HepG2 (cell line): ENCODE data around the gene SMIM14. TPM values are rescaled to one million over a fixed set of nuclear protein-coding genes. Genes with fewer than 3 reads are reported as not detected.

Experiments
- BHLHE40 ChIP-seq: IDR thresholded peaks from 2 replicates; pipeline ENCODE4 v1.6.1; 2011; ENCODE audit warnings: low read length, improper control_type of control experiment
- DDIT3 ChIP-seq: sonication (generic); formaldehyde crosslinking; IDR thresholded peaks from 2 replicates; pipeline ENCODE4 v1.4.0; 2020; ENCODE audit warnings: mild to moderate bottlenecking, missing genetic modification reagents
- GLMP ChIP-seq: sonication (generic); formaldehyde crosslinking; IDR thresholded peaks from 2 replicates; pipeline ENCODE4 v1.9.0; 2021; ENCODE audit warnings: missing genetic modification reagents, mild to moderate bottlenecking, borderline replicate concordance
- HMGXB3 ChIP-seq: sonication (generic); formaldehyde crosslinking; IDR thresholded peaks from 2 replicates; pipeline ENCODE4 v1.4.0; 2020; ENCODE audit warnings: missing genetic modification reagents, borderline replicate concordance
- HNF4G ChIP-seq, 2 experiments: sonication (generic) in 1 of 2; formaldehyde crosslinking in 1 of 2; IDR thresholded peaks; 2 replicates each; pipeline versions ENCODE4 v1.4.0 to v1.6.1; 2011 to 2020; ENCODE audit warnings: borderline replicate concordance in 2 of 2, low read depth in 2 of 2, mild to moderate bottlenecking in 2 of 2, low read length in 1 of 2, missing genetic modification reagents in 1 of 2, moderate library complexity in 1 of 2
- MAFF ChIP-seq: IDR thresholded peaks from 2 replicates; pipeline ENCODE4 v1.6.1; 2011; ENCODE audit warnings: low read depth, low read length, improper control_type of control experiment
- NBN ChIP-seq: fragments of 450-650 bp; conservative IDR thresholded peaks from 2 replicates; pipeline ENCODE4 v1.6.1; 2017
- NFYB ChIP-seq: sonication (generic); formaldehyde crosslinking; IDR thresholded peaks from 2 replicates; pipeline ENCODE4 v1.4.0; 2020; ENCODE audit warnings: missing genetic modification reagents
- PAF1 ChIP-seq: IDR thresholded peaks from 2 replicates; pipeline ENCODE4 v1.6.1; 2016; ENCODE audit warnings: missing genetic modification reagents, missing compliant biosample characterization
- RAD51 ChIP-seq: fragments of 450-650 bp; IDR thresholded peaks from 2 replicates; pipeline ENCODE4 v1.6.1; 2016; ENCODE audit warnings: borderline replicate concordance
- SMAD3 ChIP-seq: sonication (generic); formaldehyde crosslinking; IDR thresholded peaks from 2 replicates; pipeline ENCODE4 v1.4.0; 2020; ENCODE audit warnings: missing genetic modification reagents
- ZBTB20 ChIP-seq: sonication (generic); formaldehyde crosslinking; IDR thresholded peaks from 2 replicates; pipeline ENCODE4 v1.8.1; 2023; ENCODE audit warnings: missing genetic modification reagents, low read depth, mild to moderate bottlenecking, borderline replicate concordance
- ZBTB34 ChIP-seq: sonication (generic); formaldehyde crosslinking; IDR thresholded peaks from 2 replicates; pipeline ENCODE4 v1.8.0; 2022; ENCODE audit warnings: mild to moderate bottlenecking, missing genetic modification reagents
- ZBTB38 ChIP-seq: sonication (generic); formaldehyde crosslinking; IDR thresholded peaks from 2 replicates; pipeline ENCODE4 v1.5.1; 2020; ENCODE audit warnings: mild to moderate bottlenecking, missing genetic modification reagents
- ZBTB4 ChIP-seq: sonication (generic); formaldehyde crosslinking; IDR thresholded peaks from 2 replicates; pipeline ENCODE4 v1.4.0; 2020; ENCODE audit warnings: missing genetic modification reagents, mild to moderate bottlenecking, borderline replicate concordance
- ZNF550 ChIP-seq: sonication (generic); formaldehyde crosslinking; IDR thresholded peaks from 2 replicates; pipeline ENCODE4 v1.4.0; 2020; ENCODE audit warnings: mild to moderate bottlenecking, missing genetic modification reagents, borderline replicate concordance
- ZNF737 ChIP-seq: sonication (generic); formaldehyde crosslinking; IDR thresholded peaks from 2 replicates; pipeline ENCODE4 v1.5.0; 2020; ENCODE audit warnings: missing genetic modification reagents, mild to moderate bottlenecking, borderline replicate concordance
- ZNF782 ChIP-seq: sonication (generic); formaldehyde crosslinking; IDR thresholded peaks from 2 replicates; pipeline ENCODE4 v1.4.0; 2020; ENCODE audit warnings: missing genetic modification reagents, mild to moderate bottlenecking, borderline replicate concordance
- ZNF816 ChIP-seq: sonication (generic); formaldehyde crosslinking; IDR thresholded peaks from 2 replicates; pipeline ENCODE4 v1.8.0; 2022; ENCODE audit warnings: missing genetic modification reagents, mild to moderate bottlenecking, borderline replicate concordance
- polyA plus RNA-seq, 8 experiments: library from polyadenylated mRNA; depleted of rRNA in 3 of 8; stranded (reverse) in 7 of 8; unstranded in 1 of 8; fragments of >200 nt; fragmentation: Illumina TruSeq in 4 of 8; extraction: Trizol in 4 of 8; gene quantifications; 2 replicates each; pipeline versions ENCODE4 v1.2.1 to v1.2.3, GENCODE V29; 2011 to 2016; ENCODE audit warnings: low read depth in 4 of 8, missing spikeins in 1 of 8, mixed read lengths in 1 of 8; ENCODE audit not compliant: insufficient read depth in 1 of 8
- total RNA-seq, 5 experiments: library from RNA; depleted of rRNA; stranded (reverse); fragments of >200 nt; fragmentation: Illumina TruSeq; extraction: Trizol; gene quantifications; 2 replicates each; pipeline ENCODE4 v1.2.3, GENCODE V29; 2016; ENCODE audit warnings: low read depth in 1 of 5

SMIM14 gene
- total and polyA plus RNA-seq, 2 of the 13 experiments (the other 11 are each of a cell fraction or from before 2014, with no cell fraction given), result 16.3 to 28.1 TPM

GRCh38 chr4:39649639-39650265 lies 11.1 kb upstream of the SMIM14 start (continued):
- TF ChIP-seq ZNF737 (CRISPR knock-in tag) (no peak), HMGXB3 (0 out of 2 replicates have a peak, but pooled peaks have one; percentile 43), ZBTB4 (CRISPR knock-in tag) (no peak), SMAD3 (no peak), DDIT3 (CRISPR knock-in tag) (no peak), PAF1 (CRISPR knock-in tag) (no peak), MAFF (no peak), NFYB (CRISPR knock-in tag) (no peak), ZBTB34 (CRISPR knock-in tag) (no peak), GLMP (CRISPR knock-in tag) (no peak), RAD51 (no peak), NBN (no peak), ZBTB20 (CRISPR knock-in tag) (no peak), ZBTB38 (CRISPR knock-in tag) (no peak), ZNF816 (CRISPR knock-in tag) (no peak), ZNF550 (CRISPR knock-in tag) (no peak), BHLHE40 (no peak), ZNF782 (CRISPR knock-in tag) (no peak), HNF4G (IDR thresholded peaks at IDR 0.05; ENCODE audit: borderline replicate concordance, low read depth, low read length) (peak; percentile 97), HNF4G (CRISPR knock-in tag; IDR thresholded peaks at IDR 0.05; ENCODE audit: borderline replicate concordance, low read depth) (peak; percentile 40; the same call in 1 of the 2 replicates)
